Measurements from ENCODE around the gene HLA-DPB1. TPM values are rescaled to one million over a fixed set of nuclear protein-coding genes. Genes with fewer than 3 reads are reported as not detected.

HLA-DPB1 gene
- total RNA-seq, 1 experiment from 2014 or later = not detected

DNA sequence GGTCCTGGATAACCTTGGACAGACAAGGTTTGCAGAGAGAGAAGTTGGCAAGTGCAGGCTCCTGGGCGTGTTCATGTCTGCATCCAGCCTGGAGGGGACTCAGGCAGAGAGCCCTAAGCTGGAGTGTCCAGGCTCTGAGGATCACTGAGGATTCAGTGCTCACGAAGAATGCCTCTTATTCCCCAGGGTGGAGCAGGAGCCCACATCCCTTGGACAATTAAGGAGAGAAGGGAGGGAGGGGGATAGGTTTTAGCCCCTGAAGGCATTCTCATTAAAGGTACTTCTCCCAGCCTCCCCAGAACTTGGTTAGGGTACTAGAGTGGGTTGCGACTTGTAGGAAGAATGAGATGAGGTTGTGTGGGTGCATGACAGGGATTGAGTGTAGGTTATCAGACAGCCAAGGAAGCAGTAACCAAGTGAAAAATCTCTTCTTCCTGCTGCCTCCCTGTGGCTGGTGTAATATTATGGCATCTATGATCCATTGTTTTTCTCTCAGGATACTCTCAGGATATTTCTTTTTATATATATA, 680 bp downstream of the HLA-DPB1 start:
- H3K79me2 ChIP-seq (ENCODE audit: low read length) = no peaks in the 10 kb centered on the region
- H3K4me3 ChIP-seq (ENCODE audit: low read length) = no peak overlapping the region
- no peaks in the 10 kb centered on the region for H3K9me3 ChIP-seq (ENCODE audit: low read length)
- no peak for ATAC-seq
- no peaks in the 10 kb centered on the region for H3K4me1 ChIP-seq (ENCODE audit: insufficient read depth, low read length)
- no peak overlapping the region for H3K9ac ChIP-seq (ENCODE audit: low read length)
- H3K4me2 ChIP-seq (ENCODE audit: low read length) = no peak overlapping the region
- H3K27me3 ChIP-seq (ENCODE audit: low read length) = peaks cover 30% of the 10 kb centered on the region
- intact Hi-C loops (cut with micrococcal nuclease) = no loop called here
- DNase-seq = no peak
- no peak overlapping the region for H2AFZ ChIP-seq (ENCODE audit: low read length)
- no peaks in the 10 kb centered on the region for H3F3A ChIP-seq (ENCODE audit: low read length, unreplicated experiment)
- no peaks in the 10 kb centered on the region for H3K36me3 ChIP-seq (ENCODE audit: low read depth, low read length)
- H4K20me1 ChIP-seq (ENCODE audit: low read length) = no peaks in the 10 kb centered on the region
- CTCF ChIA-PET = no interaction called here
- POLR2A ChIA-PET (ENCODE audit: unreplicated experiment) = no interaction called here
- no peak for TF ChIP-seq EZH2 (IDR thresholded peaks at IDR 0.05; ENCODE audit: low read length, unreplicated experiment)
- TF ChIP-seq, protein P1, sequence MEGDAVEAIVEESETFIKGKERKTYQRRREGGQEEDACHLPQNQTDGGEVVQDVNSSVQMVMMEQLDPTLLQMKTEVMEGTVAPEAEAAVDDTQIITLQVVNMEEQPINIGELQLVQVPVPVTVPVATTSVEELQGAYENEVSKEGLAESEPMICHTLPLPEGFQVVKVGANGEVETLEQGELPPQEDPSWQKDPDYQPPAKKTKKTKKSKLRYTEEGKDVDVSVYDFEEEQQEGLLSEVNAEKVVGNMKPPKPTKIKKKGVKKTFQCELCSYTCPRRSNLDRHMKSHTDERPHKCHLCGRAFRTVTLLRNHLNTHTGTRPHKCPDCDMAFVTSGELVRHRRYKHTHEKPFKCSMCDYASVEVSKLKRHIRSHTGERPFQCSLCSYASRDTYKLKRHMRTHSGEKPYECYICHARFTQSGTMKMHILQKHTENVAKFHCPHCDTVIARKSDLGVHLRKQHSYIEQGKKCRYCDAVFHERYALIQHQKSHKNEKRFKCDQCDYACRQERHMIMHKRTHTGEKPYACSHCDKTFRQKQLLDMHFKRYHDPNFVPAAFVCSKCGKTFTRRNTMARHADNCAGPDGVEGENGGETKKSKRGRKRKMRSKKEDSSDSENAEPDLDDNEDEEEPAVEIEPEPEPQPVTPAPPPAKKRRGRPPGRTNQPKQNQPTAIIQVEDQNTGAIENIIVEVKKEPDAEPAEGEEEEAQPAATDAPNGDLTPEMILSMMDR (conservative IDR thresholded peaks at IDR 0.05; ENCODE audit: low read depth, low read length) = no peak
- TF ChIP-seq EZH2phosphoT487 (IDR thresholded peaks at IDR 0.05; ENCODE audit: borderline replicate concordance, low read length) = no peak
- BruUV-seq (replicated peaks) = no TSS peak
- no peak overlapping the region for H3K27ac ChIP-seq (ENCODE audit: low read length)
- no peaks in the 10 kb centered on the region for H3K9me2 ChIP-seq (replicated peaks; ENCODE audit: low read length)

GRCh38 chr6:33077908-33078307, 2.1 kb downstream of the HLA-DPB1 start:
- Histone ChIP-seq H3K79me2 (ENCODE audit: low read length) (no peaks in the 10 kb centered on the region), H3K9me3 (ENCODE audit: low read length) (no peaks in the 10 kb centered on the region), H3K27ac (ENCODE audit: low read length) (no peak overlapping the region), H3K4me3 (ENCODE audit: low read length) (no peak overlapping the region), H4K20me1 (ENCODE audit: low read length) (no peaks in the 10 kb centered on the region), H3K27me3 (ENCODE audit: low read length) (peaks cover 23% of the 10 kb centered on the region), H3K4me1 (ENCODE audit: insufficient read depth, low read length) (no peaks in the 10 kb centered on the region), H2AFZ (ENCODE audit: low read length) (no peak overlapping the region), H3K9ac (ENCODE audit: low read length) (no peak overlapping the region), H3K36me3 (ENCODE audit: low read depth, low read length) (no peaks in the 10 kb centered on the region), H3K4me2 (ENCODE audit: low read length) (no peak overlapping the region), H3F3A (ENCODE audit: low read length, unreplicated experiment) (no peaks in the 10 kb centered on the region), H3K9me2 (replicated peaks; ENCODE audit: low read length) (no peaks in the 10 kb centered on the region)
- POLR2A ChIA-PET (ENCODE audit: unreplicated experiment) = no interaction called here
- ATAC-seq (no peak), DNase-seq (no peak)
- intact Hi-C loops (cut with micrococcal nuclease) = no loop called here
- TF ChIP-seq, protein P1 (conservative IDR thresholded peaks at IDR 0.05; ENCODE audit: low read depth, low read length) = no peak
- TF ChIP-seq EZH2phosphoT487 (IDR thresholded peaks at IDR 0.05; ENCODE audit: borderline replicate concordance, low read length) = no peak
- no peak for TF ChIP-seq EZH2 (IDR thresholded peaks at IDR 0.05; ENCODE audit: low read length, unreplicated experiment)
- no TSS peak for BruUV-seq (replicated peaks)
- CTCF ChIA-PET = no interaction called here

GRCh38 chr6:33078442-33078841, 2.7 kb downstream of the HLA-DPB1 start:
- intact Hi-C loops (cut with micrococcal nuclease) = no loop called here
- H3K9me2 ChIP-seq (replicated peaks; ENCODE audit: low read length) = no peaks in the 10 kb centered on the region
- H4K20me1 ChIP-seq (ENCODE audit: low read length) = no peaks in the 10 kb centered on the region
- H3K27ac ChIP-seq (ENCODE audit: low read length) = no peak overlapping the region
- no TSS peak for BruUV-seq (replicated peaks)
- no peak overlapping the region for H3K4me3 ChIP-seq (ENCODE audit: low read length)
- peaks cover 28% of the 10 kb centered on the region for H3K27me3 ChIP-seq (ENCODE audit: low read length)
- H3K4me2 ChIP-seq (ENCODE audit: low read length) = no peak overlapping the region
- H3K79me2 ChIP-seq (ENCODE audit: low read length) = no peaks in the 10 kb centered on the region
- no peaks in the 10 kb centered on the region for H3K36me3 ChIP-seq (ENCODE audit: low read depth, low read length)
- DNase-seq = no peak
- TF ChIP-seq EZH2 (IDR thresholded peaks at IDR 0.05; ENCODE audit: low read length, unreplicated experiment) = no peak
- no peak for TF ChIP-seq EZH2phosphoT487 (IDR thresholded peaks at IDR 0.05; ENCODE audit: borderline replicate concordance, low read length)
- TF ChIP-seq, protein P1 (conservative IDR thresholded peaks at IDR 0.05; ENCODE audit: low read depth, low read length) = no peak
- ChIA-PET POLR2A (ENCODE audit: unreplicated experiment) (no interaction called here), CTCF (no interaction called here)
- no peaks in the 10 kb centered on the region for H3K9me3 ChIP-seq (ENCODE audit: low read length)
- H2AFZ ChIP-seq (ENCODE audit: low read length) = no peak overlapping the region
- H3K9ac ChIP-seq (ENCODE audit: low read length) = no peak overlapping the region
- ATAC-seq = no peak
- H3F3A ChIP-seq (ENCODE audit: low read length, unreplicated experiment) = no peaks in the 10 kb centered on the region
- H3K4me1 ChIP-seq (ENCODE audit: insufficient read depth, low read length) = no peaks in the 10 kb centered on the region
